Stimulated activated CD4-positive, alpha-beta T cell treated with anti-CD3 and anti-CD28 coated beads, Interleukin-15, amount 100 ng/mL, for 24 hours (primary cell): ENCODE measurements around the gene RNASET2.
"Not testable (repeated sequence)": the region's sequence is repeated elsewhere in the genome, so short reads cannot be mapped to it uniquely, and the experiment has no call there.

Experiments
- DNase-seq: peaks from one replicate; pipeline ENCODE4 v3.0.0-alpha.2; 2020

RNASET2 gene

DNA sequence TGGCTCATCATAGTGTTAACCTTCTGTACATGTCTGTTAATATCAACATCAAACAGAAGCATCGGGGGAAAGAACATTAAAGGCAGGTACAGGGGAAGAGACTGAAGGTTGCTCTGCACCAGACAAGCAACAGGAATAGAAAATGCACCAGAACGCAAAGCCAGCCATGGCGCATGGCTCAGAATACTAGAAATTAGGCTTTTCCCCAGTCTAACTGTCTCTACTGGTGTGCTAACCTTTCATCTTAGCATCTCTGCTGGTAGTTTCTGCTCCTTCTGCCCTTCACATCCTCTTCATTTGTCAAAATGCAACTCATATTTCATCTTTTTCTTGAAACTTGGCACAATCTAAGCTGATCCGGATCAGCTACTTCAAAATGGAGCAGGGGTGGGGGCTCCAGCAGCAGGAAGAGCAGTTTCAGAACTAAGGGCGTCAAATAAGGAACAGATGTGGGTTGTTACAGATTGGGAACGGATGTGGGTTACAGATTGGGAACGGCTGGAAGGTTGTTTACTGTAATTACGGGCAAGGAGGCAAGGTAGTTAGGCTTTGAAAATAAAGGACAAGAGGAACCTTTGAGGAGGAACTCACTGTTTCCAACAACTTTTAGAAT, 13.1 kb upstream of the RNASET2 start:
- DNase-seq, result no peak

DNA sequence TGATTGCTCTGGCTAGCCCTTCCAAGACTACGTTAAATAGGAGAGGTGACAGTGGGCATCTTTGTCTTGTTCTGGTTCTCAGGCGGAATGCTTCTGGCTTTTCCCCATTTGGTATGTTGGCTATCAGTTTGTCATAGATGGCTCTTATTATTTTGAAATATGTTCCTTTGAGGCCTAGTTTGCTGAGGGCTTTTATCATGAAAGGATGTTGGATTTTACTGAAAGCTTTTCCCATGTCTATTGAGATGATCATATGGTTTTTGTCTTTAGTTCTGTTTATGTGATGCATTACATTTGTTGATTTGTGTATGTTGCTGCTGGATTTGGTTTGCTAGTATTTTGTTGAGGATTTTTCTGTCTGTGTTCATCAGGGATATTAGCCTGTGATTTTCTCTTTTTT, 9.9 kb upstream of the RNASET2 start:
- DNase-seq, result no peak

DNA sequence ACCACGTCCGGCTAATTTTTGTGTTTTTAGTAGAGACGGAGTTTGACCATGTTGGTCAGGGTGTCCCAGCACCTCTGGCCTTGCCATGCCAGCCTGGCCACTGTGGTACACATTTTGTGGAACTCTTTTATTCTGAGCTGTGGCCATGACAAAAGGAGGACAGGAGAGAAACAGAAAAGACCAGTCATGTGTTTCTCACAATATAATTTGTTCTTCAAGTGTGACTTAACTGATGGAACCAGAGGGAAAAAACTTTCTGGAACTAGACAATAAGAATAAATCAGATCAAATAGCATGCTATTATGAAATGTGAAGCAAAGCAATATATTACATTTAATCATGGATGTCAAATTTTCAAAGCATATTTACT, 4.2 kb upstream of the RNASET2 start:
- DNase-seq, result no peak

DNA sequence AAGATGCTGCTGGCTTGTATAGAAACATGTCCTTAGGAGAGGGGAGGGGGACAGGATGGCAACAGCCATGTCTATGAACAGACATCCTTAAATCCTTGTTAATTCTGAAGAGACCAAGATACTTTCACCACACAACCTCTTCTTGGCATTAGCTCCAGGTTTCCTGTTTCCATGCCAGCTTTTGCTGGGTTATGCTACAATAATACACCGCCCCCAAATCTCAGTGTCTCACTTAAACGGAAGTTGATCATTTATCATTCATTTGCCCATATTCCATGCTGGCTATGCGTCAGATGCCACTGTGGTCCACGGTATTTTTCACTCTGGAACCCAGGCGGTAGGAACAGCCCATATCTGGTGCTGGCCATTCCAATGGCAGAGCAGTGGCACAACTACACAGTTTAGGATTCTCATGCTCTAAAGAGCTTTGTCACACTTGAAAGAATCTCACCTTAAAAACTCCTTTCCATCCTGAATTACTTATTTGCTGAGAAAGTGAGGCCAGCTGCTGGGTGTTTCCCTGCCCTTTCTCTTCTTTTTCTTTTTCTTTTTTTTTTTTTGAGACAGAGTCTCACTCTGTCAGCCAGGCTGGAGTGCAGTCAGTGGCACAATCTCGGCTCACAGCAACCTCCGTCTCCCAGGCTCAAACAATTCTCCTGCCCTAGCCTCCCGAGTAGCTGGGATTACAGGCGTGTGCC, 3.7 kb upstream of the RNASET2 start:
- no peak for DNase-seq

DNA sequence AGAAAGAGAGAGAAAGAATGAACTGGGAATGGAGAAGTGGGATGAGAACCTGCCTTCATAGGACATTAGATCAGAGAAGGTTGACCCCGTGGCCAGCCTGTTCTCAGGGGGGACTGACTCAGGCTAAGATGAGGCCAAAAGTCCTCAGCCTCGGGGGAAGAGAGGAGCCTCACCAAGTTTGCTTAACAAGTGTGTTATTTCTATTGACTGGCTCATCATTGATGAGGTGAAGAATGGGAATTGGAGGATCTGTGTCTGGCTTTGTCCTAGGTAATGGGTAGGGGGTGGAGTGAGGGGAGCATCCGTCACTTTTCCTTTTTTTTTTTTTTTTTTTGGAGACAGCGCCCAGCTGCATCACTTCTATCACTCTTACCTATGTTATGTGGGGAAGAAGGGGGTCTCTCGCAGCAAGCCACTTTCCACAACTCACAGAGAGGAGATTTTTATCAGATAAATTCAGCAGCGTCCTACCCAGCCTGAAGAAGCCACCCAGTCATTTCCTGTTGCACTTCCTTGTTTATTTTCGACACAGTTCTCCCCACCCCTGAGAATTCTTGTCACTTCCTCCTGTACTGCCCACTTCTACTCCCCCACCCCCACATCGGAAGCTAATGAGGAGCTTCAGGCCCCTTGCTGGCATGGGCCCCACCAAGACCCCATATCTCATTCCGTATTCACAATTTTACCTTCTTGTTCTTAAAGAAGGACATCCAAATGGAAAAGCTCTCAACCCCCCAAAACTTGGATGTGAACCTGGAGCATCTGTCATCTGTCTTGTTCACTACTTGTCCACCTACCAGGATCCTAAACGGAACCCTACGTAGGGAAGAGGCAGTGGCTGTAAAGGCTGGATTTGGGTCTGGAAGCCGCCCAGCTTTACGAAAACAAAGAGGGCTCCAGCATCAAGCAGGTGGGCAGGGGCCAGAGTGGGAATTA, 2.8 kb upstream of the RNASET2 start:
- peak; percentile 41 for DNase-seq

DNA sequence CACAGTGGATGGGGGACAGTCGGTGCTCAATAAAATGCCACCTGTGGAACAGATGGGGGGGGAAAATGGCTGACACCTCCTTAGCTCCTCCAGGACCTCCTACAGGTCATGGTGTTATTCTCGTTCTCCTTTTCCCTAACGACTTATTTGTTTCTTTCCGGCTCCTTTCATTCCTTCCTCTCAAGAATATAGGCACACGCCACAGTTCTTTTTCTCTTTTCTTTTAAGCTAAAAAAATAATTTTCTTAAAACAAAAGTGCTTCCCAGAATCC, 1.4 kb upstream of the RNASET2 start:
- DNase-seq, result no peak

DNA sequence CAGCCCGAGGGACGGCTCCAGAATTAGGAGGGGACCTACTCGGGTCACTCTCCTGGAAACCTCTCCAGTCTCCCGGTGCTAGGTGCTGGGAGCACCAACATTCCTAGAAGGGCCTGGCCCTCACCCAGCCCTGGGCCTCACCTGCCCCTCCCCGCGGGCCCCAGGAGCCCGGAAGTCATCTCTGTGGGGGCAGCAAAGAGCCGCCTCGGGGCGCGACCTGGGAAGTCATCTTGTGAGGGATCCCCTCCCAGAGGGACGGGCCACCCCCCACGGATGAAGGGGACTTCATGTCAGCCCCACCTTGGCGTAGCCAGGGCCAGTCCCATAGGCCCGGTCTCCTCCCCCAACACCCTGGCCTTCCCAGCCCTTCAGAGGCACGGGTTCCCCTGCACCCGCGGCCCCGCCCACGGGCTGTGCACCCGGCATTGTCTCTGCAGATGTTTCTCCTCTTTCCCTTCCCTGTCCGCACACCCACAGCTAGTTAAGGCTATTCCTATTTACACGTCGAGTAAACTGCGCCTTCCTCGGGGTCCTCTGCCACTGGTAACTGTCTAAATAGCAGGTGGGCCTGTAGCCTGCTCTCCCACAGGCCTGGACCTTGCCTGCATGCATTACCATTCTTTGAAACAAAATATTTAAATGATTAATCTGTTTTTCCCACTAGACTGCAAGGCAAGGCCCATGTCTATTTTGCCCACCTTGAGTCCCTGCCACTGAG, 896 bp upstream of the RNASET2 start:
- DNase-seq, result peak; percentile 64

DNA sequence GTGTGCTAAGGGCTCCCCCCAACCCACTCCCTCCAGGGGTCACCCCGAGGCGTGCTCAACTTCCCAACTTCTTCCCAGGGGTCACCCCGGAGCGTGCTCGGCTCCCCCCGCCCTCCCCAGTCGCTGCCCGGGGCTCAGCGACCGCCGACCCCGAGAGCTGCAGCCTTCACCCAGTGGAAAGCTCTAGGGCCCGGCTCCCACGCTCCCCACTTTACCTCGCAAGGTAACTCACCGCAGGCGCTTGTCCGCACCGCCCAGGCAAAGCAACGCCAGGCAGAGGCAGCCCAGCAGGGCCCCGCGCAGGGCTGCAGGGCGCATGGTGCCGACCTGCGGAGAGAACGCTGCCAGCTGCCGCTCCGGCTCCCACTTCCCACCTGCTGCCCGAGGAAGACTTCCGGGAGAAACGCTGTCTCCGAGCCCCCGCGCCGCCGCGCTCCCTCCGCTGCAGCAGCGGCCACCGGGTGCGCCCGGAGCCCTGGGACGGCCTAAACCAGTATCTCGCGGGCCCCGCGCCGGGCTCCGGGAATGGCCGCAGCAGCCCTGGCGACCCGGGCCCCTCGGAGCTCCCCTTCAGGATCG, 396 bp downstream of the RNASET2 start:
- no peak for DNase-seq

DNA sequence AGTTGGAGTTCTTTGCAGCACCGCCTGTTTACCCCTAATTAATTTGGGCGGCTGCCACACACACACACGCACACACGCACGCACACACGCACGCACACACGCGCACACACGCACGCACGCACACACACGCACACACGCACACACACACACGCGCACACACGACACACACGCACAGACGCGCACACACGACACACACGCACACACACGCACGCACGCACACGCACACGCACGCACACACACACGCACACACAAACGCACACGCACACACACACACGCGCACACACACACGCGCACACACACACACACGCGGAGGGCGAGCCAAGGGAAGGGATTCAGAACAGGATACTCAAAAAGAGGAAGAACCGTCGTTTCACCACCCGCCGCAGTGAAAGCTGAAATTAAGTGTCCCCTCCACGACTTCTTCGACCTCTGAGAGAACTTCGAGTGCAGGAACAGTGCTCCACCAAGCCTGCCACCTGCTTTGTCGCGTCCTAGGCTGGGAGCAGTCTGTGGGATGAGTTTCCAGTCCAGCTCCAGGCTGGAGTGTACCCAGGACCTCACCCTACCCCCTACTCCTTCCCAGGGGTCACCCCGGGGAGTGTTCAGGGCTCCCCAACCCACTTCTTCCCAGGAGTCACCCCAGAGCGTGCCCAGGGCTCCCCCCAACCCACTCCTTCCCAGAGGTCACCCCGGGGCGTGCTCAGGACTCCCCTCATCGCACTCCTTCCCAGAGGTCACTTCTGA, 1.1 kb downstream of the RNASET2 start:
- DNase-seq, result peak; percentile 40

DNA sequence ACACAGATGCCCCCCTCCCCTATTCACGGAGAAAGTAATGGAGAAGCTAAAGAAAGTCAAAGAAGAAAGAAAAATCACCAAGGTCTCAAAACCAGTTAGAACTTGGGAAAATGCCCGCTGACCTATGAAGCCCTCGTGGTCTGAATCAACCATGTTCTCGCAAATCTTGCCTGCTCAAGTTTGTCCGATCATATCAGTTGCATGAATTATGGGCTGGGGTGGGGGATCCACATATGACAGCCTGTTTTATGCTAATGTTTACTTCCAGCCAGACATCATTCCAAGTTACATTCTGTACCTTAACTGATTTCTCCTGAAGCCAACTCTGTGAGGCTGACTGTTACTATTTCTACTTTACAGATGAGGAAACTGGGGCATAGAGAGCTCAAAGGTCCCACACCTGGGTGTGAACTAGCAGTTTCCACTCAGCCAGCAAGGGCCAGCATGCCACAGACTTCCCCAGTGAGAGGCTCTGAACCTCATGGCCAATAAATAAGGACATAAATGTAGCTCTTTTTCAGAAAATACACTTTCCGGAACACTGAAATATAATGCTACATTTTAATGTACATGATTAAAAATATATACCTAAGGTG, 2.1 kb downstream of the RNASET2 start:
- no peak for DNase-seq

DNA sequence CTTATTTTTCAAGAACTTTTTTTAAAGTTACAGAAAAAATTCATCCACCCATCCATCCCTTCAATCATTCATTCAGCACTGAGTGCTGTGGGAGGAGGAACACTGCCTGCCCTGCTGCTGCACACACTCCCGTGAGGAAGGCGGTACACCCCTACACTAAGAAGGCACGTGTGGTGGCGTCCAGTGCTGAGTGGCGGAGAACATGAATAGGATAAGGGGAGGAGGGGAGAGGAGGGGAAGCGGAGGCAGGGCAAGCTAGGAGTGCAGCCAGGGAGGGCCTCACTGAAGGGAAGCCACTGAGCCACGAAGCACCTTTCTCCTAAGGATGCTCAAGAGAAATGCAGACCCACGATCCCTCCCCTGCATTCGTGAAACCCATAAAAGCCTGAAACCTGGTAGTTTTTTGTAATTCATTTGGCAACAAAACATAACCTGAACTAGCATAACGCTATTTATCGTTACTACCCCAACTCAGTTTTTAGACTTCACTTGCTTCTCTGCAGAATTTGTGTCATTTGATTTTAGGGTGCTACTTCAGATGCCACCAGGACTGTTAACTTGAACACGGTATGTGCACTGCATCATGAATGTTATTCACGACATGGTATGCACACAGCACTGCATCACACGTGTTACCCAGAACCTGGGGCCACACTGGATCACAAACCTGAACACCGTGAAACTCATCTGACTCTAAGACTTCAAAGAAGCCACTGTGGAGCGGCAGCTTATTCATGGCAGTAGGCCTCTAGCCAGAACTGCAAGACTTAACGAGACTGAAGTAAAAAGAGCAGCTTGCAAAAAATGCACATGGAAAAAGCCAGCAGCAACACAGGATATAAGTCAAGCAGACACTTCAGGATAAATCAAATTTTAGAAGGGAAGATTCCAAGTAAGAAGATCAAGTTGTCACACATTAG, 3.5 kb downstream of the RNASET2 start:
- peak; percentile 63 for DNase-seq

DNA sequence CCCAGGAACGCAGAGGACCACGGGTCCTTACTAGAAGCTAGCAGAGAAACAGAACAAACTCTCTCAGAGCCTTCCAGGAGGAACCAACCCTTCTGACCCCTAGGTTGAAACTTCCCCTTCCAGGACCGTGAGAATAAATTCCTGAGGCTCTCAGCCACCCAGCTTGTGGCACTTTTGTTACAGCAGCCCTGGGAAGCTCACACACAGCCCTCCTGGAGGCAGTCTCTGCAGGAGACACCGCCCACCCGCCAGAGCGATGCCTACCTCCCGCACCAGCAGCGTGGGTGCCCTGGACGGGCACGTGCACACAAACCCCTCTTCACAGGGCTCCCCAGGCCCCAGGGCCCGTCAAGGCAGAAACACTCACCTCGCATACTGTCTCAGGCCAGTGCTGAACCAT, 4.2 kb downstream of the RNASET2 start:
- peak; percentile 57 for DNase-seq

DNA sequence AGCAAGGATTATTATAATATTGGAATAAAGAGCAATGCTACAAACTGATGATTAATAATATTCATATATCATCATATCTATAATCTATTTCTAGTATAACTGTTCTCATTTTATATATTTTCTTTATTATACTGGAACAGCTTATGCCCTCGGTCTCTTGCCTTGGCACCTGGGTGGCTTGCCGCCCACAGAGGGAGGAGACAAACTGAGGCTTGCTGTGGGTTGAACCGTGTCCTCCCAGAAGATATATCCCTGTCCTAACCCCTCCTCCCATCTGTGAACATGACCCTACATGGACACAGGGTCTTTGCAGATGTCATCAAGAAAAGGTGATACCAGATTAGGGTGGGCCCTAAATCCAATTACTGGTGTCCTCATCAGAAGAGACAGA, 4.7 kb downstream of the RNASET2 start:
- no peak for DNase-seq

DNA sequence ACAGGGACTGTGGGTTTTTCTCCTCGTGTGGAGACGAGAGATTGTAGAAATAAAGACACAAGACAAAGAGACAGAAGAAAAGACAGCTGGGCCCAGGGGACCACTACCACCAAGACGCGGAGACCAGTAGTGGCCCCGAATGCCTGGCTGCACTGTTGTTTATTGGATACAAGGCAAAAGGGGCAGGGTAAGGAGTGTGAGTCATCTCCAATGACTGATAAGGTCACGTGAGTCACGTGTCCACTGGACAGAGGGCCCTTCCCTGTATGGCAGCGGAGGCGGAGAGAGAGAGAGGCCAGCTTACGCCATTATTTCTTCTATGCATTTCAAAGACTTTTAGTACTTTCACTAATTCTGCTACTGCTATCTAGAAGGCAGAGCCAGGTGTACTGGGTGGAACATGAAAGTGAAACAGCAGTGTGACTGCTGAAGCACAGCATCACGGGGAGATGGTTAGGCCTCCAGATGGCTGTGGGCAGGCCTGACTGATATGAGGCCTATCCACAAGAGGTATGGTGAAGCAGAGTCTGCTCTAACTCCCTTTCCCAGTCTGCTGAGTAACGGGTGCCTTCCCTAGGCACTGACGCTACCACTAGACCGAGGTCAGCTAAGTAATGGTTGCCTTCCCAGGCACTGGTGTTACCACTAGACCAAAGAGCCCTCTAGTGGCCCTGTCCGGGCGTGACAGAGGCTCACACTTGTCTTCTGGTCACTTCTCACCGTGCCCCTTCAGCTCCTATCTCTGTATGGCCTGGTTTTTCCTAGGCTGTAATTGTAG, 5.3 kb downstream of the RNASET2 start:
- DNase-seq, result peak; percentile 89

DNA sequence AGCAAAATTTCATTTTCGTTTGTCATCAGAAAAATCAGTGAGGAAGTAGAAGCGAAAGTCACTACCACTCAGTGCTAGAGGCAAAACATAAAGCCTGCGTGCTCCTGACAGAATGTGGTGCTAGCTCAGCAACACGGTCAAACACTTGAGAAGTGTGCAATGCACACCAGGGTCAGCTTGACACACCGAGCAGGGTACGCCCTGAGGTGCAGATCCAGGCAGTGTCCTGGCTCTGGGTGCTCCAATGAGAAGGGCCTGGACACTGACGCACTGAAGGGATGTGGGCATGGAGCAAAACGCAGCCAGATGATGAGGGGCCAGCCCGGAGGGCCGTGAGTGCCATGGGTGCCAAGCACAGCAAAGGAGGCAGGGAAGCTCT, 5.9 kb downstream of the RNASET2 start:
- DNase-seq, result peak; percentile 37

DNA sequence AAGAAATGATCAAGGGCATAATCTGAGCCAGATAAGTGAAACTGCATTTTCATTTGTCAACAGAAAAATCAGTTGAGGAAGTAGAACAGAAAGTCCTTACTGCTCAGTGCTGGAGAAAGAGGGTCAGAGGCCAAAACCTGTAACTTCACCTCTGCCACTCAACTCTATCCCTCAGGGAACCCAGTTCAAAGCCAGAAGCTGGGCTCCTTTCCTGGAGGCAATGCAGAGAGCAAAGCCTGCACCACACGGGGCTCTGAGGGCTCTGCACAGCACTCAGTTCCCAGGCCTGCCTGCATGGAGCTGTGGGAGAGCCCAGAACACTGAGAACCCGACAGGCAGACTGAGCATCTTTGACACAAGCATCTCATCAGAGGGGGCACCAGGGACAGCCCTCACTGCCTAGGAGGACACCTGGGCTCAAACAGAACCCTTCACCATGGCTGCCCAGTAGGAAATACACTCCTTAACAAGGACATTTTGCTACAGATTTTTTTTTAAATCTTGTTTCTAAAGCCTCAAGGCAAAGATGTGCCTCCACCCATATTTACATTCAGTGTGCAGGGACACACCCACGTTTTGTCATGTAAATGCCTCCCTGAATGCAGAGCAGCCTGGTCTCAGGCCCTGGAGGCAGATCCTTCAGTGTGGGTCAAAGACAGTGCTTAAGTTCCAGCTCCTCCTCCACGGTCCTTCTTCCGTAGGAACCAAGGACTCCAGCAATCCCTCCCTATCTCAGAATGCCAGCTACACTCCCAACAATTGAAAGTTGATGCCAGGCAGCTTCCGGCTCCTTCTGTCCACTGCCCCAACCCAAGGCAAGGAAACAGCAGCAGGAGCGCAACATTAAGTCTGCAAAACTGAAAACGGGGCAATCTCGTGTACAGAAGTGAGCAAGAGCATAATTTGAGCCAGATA, 6.6 kb downstream of the RNASET2 start:
- DNase-seq, result no peak

DNA sequence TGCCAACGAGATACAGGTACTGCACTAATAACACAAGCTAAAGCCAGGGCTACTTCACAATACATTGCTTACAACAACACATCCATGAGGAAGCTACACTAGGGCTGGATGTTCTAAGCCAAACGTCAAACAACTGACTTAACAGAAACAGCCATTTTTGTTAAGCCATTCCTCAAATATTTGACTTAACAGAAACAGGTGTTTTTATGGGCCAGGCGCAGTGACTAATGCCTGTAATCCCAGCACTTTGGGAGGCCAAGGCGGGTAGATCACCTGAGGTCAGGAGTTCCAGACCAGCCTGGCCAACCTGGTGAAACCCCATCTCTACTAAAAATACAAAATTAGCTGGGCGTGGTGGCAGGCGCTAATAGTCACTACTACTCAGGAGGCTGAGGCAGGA, 7.6 kb downstream of the RNASET2 start:
- not testable (repeated sequence) for DNase-seq

DNA sequence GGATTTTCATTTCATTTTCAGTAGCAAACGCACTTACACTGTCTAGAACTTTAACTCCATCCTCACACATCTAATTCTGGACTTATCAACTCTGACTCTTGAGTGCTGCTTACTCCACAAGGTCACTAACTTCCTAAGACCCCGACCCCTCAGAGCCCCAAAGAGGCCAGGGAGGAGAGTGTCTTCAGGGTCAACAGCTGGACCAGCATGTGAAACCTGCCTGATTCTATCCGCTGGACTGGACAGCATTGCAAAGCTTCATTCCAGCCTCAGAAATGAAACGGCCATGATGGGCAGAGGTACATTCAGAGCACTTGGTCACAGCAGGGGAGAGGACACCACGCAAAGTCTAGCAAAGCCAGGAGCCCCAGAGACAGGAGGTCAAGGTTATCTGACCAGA, 9.1 kb downstream of the RNASET2 start:
- DNase-seq, result no peak

DNA sequence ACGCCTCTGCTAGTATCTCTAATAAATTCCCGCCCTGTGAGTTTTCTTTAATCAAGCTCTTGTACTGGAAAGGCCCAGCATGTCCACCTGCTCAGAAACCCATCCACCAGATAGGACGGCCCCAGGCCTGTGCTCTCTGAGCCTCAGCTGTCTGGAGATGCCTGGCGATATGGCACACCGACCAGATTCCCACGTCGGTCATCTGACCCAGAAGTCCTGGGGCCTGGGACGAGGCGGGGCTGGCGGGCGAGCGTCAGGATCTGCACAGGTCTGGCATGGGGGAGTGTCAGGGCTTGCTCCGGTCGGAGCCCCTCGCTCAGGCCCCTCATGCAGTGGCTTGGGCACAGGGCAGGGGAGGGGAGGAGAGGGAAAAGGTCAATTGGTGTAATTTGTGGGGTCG, 10.2 kb downstream of the RNASET2 start:
- DNase-seq, result no peak
